Sigmoid colon (tissue), 7 donors: ENCODE data around the gene AASS. TPM values are rescaled to one million over a fixed set of nuclear protein-coding genes. Genes with fewer than 3 reads are reported as not detected.

ENCODE experiments used
- DNase-seq: peaks from one replicate; pipeline ENCODE4 v3.0.0-alpha.2; 2019
- H3K27ac ChIP-seq, 4 donors: fragments of 200-600 bp; sonication (generic); one replicate each; pipeline ENCODE4 v1.5.1; 2016 to 2019; ENCODE audit warnings: mild to moderate bottlenecking in 1 of 4
- H3K27me3 ChIP-seq, 3 donors: fragments of 200-600 bp; sonication (generic); one replicate each; pipeline ENCODE4 v1.5.1; 2019; ENCODE audit warnings: mild to moderate bottlenecking in 1 of 3
- H3K36me3 ChIP-seq, 4 donors: fragments of 200-600 bp; sonication (generic); one replicate each; pipeline ENCODE4 v1.5.1; 2016 to 2019
- H3K4me1 ChIP-seq, 4 donors: fragments of 200-600 bp; sonication (generic); one replicate each; pipeline ENCODE4 v1.5.1; 2017 to 2019
- H3K4me3 ChIP-seq, 4 donors: fragments of 200-600 bp; sonication (generic); one replicate each; pipeline ENCODE4 v1.5.1; 2017 to 2019; ENCODE audit warnings: mild to moderate bottlenecking in 2 of 4, moderate library complexity in 1 of 4
- H3K9me3 ChIP-seq, 4 donors: fragments of 200-600 bp in 3 of 4; sonication (generic) in 3 of 4; one replicate each; pipeline versions ENCODE4 v1.5.1 to v1.6.1; 2013 to 2019
- EP300 ChIP-seq, 4 donors: sonication (generic); formaldehyde crosslinking; IDR thresholded peaks; one replicate each; pipeline ENCODE4 v1.6.1; 2017; ENCODE audit warnings: antibody characterized with exemption in 4 of 4
- POLR2A ChIP-seq, 2 donors: fragments of 450-650 bp; IDR thresholded peaks; one replicate each; pipeline ENCODE4 v1.6.1; 2016; ENCODE audit warnings: antibody characterized with exemption in 2 of 2, mild to moderate bottlenecking in 2 of 2, moderate library complexity in 2 of 2
- POLR2AphosphoS5 ChIP-seq, 4 donors: sonication (generic); formaldehyde crosslinking; IDR thresholded peaks; one replicate each; pipeline ENCODE4 v1.6.1; 2017; ENCODE audit warnings: antibody characterized with exemption in 4 of 4
- WGBS, 2 donors: extraction: QIAGEN DNeasy Blood & Tissue Kit; methylation state at CpG; one replicate each; pipeline ENCODE4 v1.1.7; 2013; 5-methylcytosine and 5-hydroxymethylcytosine counted together
- intact Hi-C: fragments of 100-400 bp; cut with DNase I; formaldehyde crosslinking; loops from one replicate; pipeline ENCODE4 v1.15.1; 2023
- polyA plus RNA-seq, 3 donors: library from polyadenylated mRNA; stranded (reverse); fragments of 200-250 nt; gene quantifications; one replicate each; pipeline ENCODE4 v1.2.3, GENCODE V29; 2013
- total RNA-seq, 4 donors: library from RNA; depleted of rRNA; stranded (reverse); fragments of >200 nt; gene quantifications; one replicate each; pipeline ENCODE4 v1.1.0, GENCODE V29; 2016
- TF ChIP-seq, protein P1 (sequence below), 4 experiments: fragments of 450-650 bp in 3 of 4; fragments of 200-600 bp in 1 of 4; IDR thresholded peaks; one replicate each; pipeline ENCODE4 v1.5.1; 2016 to 2019; ENCODE audit warnings: antibody characterized with exemption in 4 of 4, mild to moderate bottlenecking in 3 of 4, moderate library complexity in 2 of 4
- donor health status: healthy with polysubstance abuse.
- donor health status: Bipolar disorder and iron deficiency.
- donor health status: healthy.

Gene AASS
- total and polyA plus RNA-seq, 7 donors, result 0.92 to 40.0 (median 24.3) TPM

DNA sequence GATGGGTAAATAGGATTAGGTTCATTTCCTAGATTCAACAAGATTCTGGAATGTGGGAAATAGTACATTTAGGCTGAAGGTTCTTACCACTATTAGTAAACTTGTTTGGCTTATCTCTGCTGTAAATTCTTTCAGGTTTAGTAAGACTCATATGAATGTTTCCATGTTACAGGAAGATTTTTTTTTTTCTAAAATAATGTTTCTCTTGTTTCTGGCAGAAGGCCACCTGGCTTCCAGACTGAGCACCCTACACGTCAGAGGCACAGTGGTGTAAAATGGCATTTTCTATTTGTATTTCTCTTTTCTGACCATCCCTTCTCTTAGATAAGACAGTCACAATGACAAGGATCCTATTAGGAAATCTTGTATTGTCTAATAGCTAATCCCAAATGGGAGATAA, 22.7 kb upstream of the AASS start:
- Histone ChIP-seq H3K27me3 (no peaks in the 10 kb centered on the region), H3K4me3 (no peak overlapping the region), H3K27ac (no peak overlapping the region), H3K9me3 (no peaks in the 10 kb centered on the region), H3K4me1 (no peaks in the 10 kb centered on the region), H3K36me3 (no peaks in the 10 kb centered on the region)
- TF ChIP-seq POLR2AphosphoS5 (IDR thresholded peaks at IDR 0.05) (no peak), EP300 (IDR thresholded peaks at IDR 0.05) (no peak), POLR2A (IDR thresholded peaks at IDR 0.05) (no peak)
- TF ChIP-seq, protein P1, sequence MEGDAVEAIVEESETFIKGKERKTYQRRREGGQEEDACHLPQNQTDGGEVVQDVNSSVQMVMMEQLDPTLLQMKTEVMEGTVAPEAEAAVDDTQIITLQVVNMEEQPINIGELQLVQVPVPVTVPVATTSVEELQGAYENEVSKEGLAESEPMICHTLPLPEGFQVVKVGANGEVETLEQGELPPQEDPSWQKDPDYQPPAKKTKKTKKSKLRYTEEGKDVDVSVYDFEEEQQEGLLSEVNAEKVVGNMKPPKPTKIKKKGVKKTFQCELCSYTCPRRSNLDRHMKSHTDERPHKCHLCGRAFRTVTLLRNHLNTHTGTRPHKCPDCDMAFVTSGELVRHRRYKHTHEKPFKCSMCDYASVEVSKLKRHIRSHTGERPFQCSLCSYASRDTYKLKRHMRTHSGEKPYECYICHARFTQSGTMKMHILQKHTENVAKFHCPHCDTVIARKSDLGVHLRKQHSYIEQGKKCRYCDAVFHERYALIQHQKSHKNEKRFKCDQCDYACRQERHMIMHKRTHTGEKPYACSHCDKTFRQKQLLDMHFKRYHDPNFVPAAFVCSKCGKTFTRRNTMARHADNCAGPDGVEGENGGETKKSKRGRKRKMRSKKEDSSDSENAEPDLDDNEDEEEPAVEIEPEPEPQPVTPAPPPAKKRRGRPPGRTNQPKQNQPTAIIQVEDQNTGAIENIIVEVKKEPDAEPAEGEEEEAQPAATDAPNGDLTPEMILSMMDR (IDR thresholded peaks at IDR 0.05), result no peak
- no peak for DNase-seq
- intact Hi-C loops, result no loop called here
- 12 to 40% methylated on average over 1 of the region's 1 CpG for WGBS, 2 donors

DNA sequence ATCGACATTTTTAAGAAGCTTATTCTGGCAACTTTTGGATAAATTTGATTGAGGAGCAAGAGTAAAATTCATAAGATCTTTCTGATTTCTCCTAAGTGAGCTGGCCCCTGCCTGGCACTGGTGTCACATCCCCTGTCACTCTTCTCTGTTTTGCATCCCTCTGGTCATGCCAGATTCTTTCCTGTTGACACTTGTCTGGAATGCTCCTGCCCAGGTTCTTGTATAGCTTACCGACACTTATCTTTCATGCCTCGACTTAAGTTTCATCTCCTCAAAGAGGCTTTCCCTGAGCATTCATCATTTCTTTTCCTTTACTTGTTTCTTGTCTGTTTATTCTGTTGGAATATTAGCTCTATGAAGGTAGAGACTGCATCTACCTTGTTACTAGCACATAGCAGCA, 22.2 kb upstream of the AASS start:
- Histone ChIP-seq H3K27ac (no peak overlapping the region), H3K27me3 (no peaks in the 10 kb centered on the region), H3K4me1 (no peaks in the 10 kb centered on the region), H3K4me3 (no peak overlapping the region), H3K36me3 (no peaks in the 10 kb centered on the region), H3K9me3 (no peaks in the 10 kb centered on the region)
- TF ChIP-seq POLR2A (IDR thresholded peaks at IDR 0.05) (no peak), POLR2AphosphoS5 (IDR thresholded peaks at IDR 0.05) (no peak), EP300 (IDR thresholded peaks at IDR 0.05) (no peak)
- TF ChIP-seq, protein P1 (IDR thresholded peaks at IDR 0.05), result no peak
- 87 to 92% methylated on average over 3 of the region's 3 CpGs for WGBS, 2 donors
- no peak for DNase-seq
- intact Hi-C loops, result no loop called here

DNA sequence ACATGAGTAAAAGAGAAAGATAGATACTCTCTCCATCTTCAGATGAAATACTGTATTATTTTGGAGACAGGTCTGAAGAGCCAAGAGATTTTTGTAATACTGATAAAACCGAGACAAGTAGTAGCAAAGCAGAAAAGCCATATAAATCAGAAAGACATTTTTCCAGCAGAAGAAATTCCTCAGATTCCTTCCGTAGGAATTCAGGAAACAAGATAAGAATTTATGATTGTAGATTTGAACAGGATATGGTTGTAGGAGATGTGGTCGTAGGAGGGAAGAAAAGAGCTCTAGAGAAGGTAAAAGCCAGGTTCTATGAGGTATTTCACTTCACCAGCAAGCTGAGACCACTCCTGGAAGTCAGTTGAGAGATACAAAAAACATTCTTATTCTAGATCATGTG, 17.6 kb upstream of the AASS start:
- Histone ChIP-seq H3K4me1 (no peaks in the 10 kb centered on the region), H3K9me3 (no peaks in the 10 kb centered on the region), H3K27ac (no peak overlapping the region), H3K4me3 (no peak overlapping the region), H3K36me3 (no peaks in the 10 kb centered on the region), H3K27me3 (no peaks in the 10 kb centered on the region)
- 8 to 32% methylated on average over 3 of the region's 3 CpGs for WGBS, 2 donors
- TF ChIP-seq, protein P1 (IDR thresholded peaks at IDR 0.05), result no peak
- TF ChIP-seq POLR2A (IDR thresholded peaks at IDR 0.05) (no peak), POLR2AphosphoS5 (IDR thresholded peaks at IDR 0.05) (no peak), EP300 (IDR thresholded peaks at IDR 0.05) (no peak)
- no peak for DNase-seq
- intact Hi-C loops, result no loop called here

- no peaks in the 10 kb centered on the region for H3K27me3 ChIP-seq
- H3K4me3 ChIP-seq, result no peak overlapping the region
- intact Hi-C loops, result no loop called here
- no peaks in the 10 kb centered on the region for H3K36me3 ChIP-seq
- no peak for TF ChIP-seq POLR2A (IDR thresholded peaks at IDR 0.05)
- no peak for TF ChIP-seq EP300 (IDR thresholded peaks at IDR 0.05)
- TF ChIP-seq, protein P1 (IDR thresholded peaks at IDR 0.05), result no peak
- TF ChIP-seq POLR2AphosphoS5 (IDR thresholded peaks at IDR 0.05), result no peak
- DNase-seq, result no peak
- 69 to 70% methylated on average over 2 of the region's 2 CpGs for WGBS, 2 donors
- no peaks in the 10 kb centered on the region for H3K4me1 ChIP-seq
- no peak overlapping the region for H3K27ac ChIP-seq
- no peaks in the 10 kb centered on the region for H3K9me3 ChIP-seq
These were observed 11.5 kb upstream of the AASS start for GRCh38 chr7:122155566-122155965.

GRCh38 chr7:122148878-122149277, 4.8 kb upstream of the AASS start:
- Histone ChIP-seq H3K36me3 (no peaks in the 10 kb centered on the region), H3K9me3 (no peaks in the 10 kb centered on the region), H3K4me1 (peaks cover 0 to 6% (median 5%) of the 10 kb centered on the region in 4 donors), H3K27me3 (no peaks in the 10 kb centered on the region), H3K27ac (no peak overlapping the region), H3K4me3 (no peak overlapping the region)
- no peak for DNase-seq
- TF ChIP-seq POLR2AphosphoS5 (IDR thresholded peaks at IDR 0.05) (no peak), POLR2A (IDR thresholded peaks at IDR 0.05) (no peak), EP300 (IDR thresholded peaks at IDR 0.05) (no peak)
- TF ChIP-seq, protein P1 (IDR thresholded peaks at IDR 0.05), result no peak
- 20 to 63% methylated on average over 2 of the region's 2 CpGs for WGBS, 2 donors
- intact Hi-C loops, result loop anchor here (10.0 kb wide), 1 partner anchor 1406 kb away; the partner anchor contains the start of gene NDUFA5
